ENCODE results near the gene PEAK1. TPM values are rescaled to one million over a fixed set of nuclear protein-coding genes. Genes with fewer than 3 reads are reported as not detected.

The PEAK1 gene
- total and polyA plus RNA-seq, 9 of the 15 experiments (the other 6 are each of a cell fraction or from before 2014, with no cell fraction given), result 0.99 to 22.4 (median 10.8) TPM

GRCh38 chr15:77375133-77375532, 44.8 kb downstream of the PEAK1 start:
- H3K4me2 ChIP-seq (ENCODE audit: insufficient read depth, low read length), result no peak overlapping the region
- H2AFZ ChIP-seq (ENCODE audit: low read depth, low read length), result no peak overlapping the region
- no peaks in the 10 kb centered on the region for H3K36me3 ChIP-seq (ENCODE audit: control insufficient read depth, insufficient read depth, low read length)
- no peak overlapping the region for H3K27ac ChIP-seq (ENCODE audit: extremely low read depth, low read depth, low read length)
- in situ Hi-C loops (cut with MboI), result no loop called here
- DNase-seq (ENCODE audit: extremely low read depth in 1 of 4, low spot score in 3 of 4) (no peak), FAIRE-seq (no peak), ATAC-seq (no peak)
- CTCF ChIA-PET (ENCODE audit: low intra/inter-chr PET ratio), result no interaction called here
- WGBS (ENCODE audit: insufficient coverage, low coverage, missing lambda C conversion rate), result 92% methylated on average over 1 of the region's 1 CpG
- H3K27me3 ChIP-seq (ENCODE audit: control insufficient read depth in 2 of 2, insufficient read depth in 2 of 2, low read length in 2 of 2), result no peaks in the 10 kb centered on the region
- TF ChIP-seq BHLHE40 (IDR thresholded peaks at IDR 0.05; ENCODE audit: low read length), result no peak
- no peak for TF ChIP-seq BRF2 (IDR thresholded peaks at IDR 0.05; ENCODE audit: borderline replicate concordance, insufficient read depth, insufficient read length)
- TF ChIP-seq ZNF589 (CRISPR knock-in tag; IDR thresholded peaks at IDR 0.05; ENCODE audit: low read depth), result no peak
- no peak for TF ChIP-seq PCBP2 (IDR thresholded peaks at IDR 0.05; ENCODE audit: low read depth, low read length, poor library complexity, severe bottlenecking)
- no peak for TF ChIP-seq KLF16 (IDR thresholded peaks at IDR 0.05)
- TF ChIP-seq KAT2B (IDR thresholded peaks at IDR 0.05; ENCODE audit: low read depth, low read length), result no peak
- no peak for TF ChIP-seq TSC22D4 (tag; IDR thresholded peaks at IDR 0.05)
- no peak for TF ChIP-seq ZNF431 (CRISPR knock-in tag; IDR thresholded peaks at IDR 0.05)
- no peak for TF ChIP-seq USF2 (CRISPR knock-in tag; IDR thresholded peaks at IDR 0.05)
- TF ChIP-seq TBP (optimal IDR thresholded peaks at IDR 0.05; ENCODE audit: low read depth, low read length), result no peak
- no peak overlapping the region for H3K4me3 ChIP-seq
- POLR2A ChIA-PET, result interaction anchor here (0.6 kb wide), 1 partner anchor 127 kb away, joined by 3 read pairs; no protein-coding TSS in a partner anchor
- no peaks in the 10 kb centered on the region for H4K20me1 ChIP-seq (replicated peaks; ENCODE audit: control insufficient read depth, insufficient read depth, low read length)
- intact Hi-C loops (cut with micrococcal nuclease), result no loop called here
- no peaks in the 10 kb centered on the region for H3K9me3 ChIP-seq (replicated peaks; ENCODE audit: control insufficient read depth, insufficient read depth, low read depth, low read length)
- H3K79me2 ChIP-seq (ENCODE audit: control insufficient read depth, insufficient read depth, low read length), result peaks cover 18% of the 10 kb centered on the region
- no peak overlapping the region for H3K9ac ChIP-seq (ENCODE audit: insufficient read depth in 1 of 2, low read depth in 2 of 2, low read length in 2 of 2)
- H3K4me1 ChIP-seq (replicated peaks in 1 of 2; ENCODE audit: control insufficient read depth in 2 of 2, insufficient read depth in 2 of 2, low read length in 2 of 2), result peaks cover 0 to 3% of the 10 kb centered on the region in 2 experiments; a peak in 1 of 5 replicates
- BruUV-seq (replicated peaks), result no TSS peak
- no peaks in the 10 kb centered on the region for H3K9me1 ChIP-seq (ENCODE audit: control insufficient read depth, insufficient read depth, low read length)

Data from K562 (cell line).